ENCODE measurements around the gene TUBB1. TPM values are rescaled to one million over a fixed set of nuclear protein-coding genes. Genes with fewer than 3 reads are reported as not detected.

The TUBB1 gene
- total and polyA plus RNA-seq, 2 of the 13 experiments (the other 11 are each of a cell fraction or from before 2014, with no cell fraction given), result 0.11 to 57.6 TPM

DNA sequence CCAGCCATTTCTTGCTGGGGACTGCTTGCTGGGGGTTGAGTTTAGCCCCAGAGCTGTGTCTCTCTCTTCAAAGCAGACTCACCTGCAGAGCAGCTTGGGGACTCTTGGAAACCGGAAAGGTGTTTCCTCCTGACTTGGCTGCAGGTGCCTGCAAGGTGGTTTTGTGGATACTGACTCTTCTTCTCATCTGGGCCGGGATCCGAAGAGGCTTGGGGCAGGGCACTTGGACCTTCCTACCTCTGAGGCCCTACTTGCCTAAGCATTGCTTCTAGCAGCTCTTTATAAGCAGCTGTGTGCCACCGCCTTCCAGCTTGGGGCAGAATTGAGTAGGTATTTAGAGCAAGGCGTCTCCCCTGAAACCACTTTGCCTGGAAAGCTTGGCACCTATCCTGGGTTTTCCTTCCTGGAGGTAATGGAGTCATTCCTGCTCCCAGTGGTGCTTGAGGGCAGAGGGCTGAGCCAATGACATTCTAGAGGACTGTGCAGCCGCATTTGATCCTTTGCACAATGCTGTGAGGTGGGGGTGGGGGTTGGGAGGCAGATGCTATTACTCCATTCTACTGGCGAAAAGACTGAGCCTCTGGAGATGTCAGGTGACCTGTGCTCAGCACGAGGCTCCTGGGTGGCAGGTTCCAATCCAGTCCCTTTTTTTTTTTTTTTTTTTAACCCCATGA is 8.8 kb upstream of the TUBB1 start (continued):
- TF ChIP-seq NONO (IDR thresholded peaks at IDR 0.05), result no peak
- TF ChIP-seq NONO (CRISPR knock-in tag; conservative IDR thresholded peaks at IDR 0.05), result 0 out of 2 replicates have a peak, but pooled peaks have one; percentile 49
- TF ChIP-seq GPN1 (CRISPR knock-in tag; IDR thresholded peaks at IDR 0.05; ENCODE audit: borderline replicate concordance), result no peak

DNA sequence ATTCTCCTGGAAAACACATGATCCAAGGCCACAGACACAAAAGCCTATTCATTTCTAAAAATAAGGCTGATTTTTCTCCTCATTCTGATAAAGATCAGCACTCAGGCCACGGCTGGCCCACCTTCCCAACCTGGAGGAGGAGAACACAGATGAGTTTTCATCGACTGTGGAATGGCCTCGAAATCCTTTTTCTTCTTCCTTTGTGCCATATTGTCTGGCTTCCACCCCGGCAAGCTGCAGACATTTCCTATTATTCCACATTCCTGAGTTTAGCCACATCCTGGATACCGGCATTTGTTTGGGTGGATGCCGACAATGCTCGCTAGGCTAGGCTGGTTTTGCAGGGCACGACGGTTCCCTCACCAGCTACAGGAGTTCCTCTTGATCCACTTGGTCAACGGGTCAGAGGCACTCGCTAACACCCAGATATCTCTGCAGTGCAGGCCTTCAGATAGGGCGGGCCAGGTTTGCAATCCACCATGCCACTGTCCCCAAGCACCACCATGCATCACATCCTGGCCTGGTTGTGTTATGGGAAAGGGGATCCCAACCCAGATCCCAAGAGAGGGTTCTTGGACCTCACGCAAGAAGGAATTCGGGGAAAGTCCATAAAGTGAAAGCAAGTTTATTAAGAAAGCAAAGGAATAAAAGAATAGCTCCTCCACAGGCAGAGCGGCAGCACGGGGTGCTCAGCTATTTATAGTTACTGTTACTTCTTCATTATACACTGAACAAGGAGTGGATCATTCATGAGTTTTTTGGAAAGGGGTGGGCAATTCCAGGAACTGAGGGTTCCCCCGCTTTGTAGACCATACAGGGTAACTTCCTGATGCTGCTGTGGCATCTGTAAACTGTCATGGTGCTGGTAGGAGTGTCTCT is 8.0 kb upstream of the TUBB1 start:
- peak; percentile 78 for DNase-seq (ENCODE audit: low spot score)
- ATAC-seq, result peak; percentile 1; the same call in 1 of the 3 replicates
- TF ChIP-seq, protein P1, sequence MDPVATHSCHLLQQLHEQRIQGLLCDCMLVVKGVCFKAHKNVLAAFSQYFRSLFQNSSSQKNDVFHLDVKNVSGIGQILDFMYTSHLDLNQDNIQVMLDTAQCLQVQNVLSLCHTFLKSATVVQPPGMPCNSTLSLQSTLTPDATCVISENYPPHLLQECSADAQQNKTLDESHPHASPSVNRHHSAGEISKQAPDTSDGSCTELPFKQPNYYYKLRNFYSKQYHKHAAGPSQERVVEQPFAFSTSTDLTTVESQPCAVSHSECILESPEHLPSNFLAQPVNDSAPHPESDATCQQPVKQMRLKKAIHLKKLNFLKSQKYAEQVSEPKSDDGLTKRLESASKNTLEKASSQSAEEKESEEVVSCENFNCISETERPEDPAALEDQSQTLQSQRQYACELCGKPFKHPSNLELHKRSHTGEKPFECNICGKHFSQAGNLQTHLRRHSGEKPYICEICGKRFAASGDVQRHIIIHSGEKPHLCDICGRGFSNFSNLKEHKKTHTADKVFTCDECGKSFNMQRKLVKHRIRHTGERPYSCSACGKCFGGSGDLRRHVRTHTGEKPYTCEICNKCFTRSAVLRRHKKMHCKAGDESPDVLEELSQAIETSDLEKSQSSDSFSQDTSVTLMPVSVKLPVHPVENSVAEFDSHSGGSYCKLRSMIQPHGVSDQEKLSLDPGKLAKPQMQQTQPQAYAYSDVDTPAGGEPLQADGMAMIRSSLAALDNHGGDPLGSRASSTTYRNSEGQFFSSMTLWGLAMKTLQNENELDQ (CRISPR knock-in tag; IDR thresholded peaks at IDR 0.05; ENCODE audit: borderline replicate concordance), result no peak
- TF ChIP-seq PITX1 (CRISPR knock-in tag; IDR thresholded peaks at IDR 0.05) (0 out of 2 replicates have a peak, but pooled peaks have one; percentile 36), KLF9 (CRISPR knock-in tag; IDR thresholded peaks at IDR 0.05; ENCODE audit: low read depth) (no peak), KMT2A (CRISPR knock-in tag; IDR thresholded peaks at IDR 0.05) (0 out of 2 replicates have a peak, but pooled peaks have one; percentile 43), PRPF4 (IDR thresholded peaks at IDR 0.05; ENCODE audit: low read depth, low read length, poor library complexity, severe bottlenecking) (peak; percentile 28), KDM2A (CRISPR knock-in tag; IDR thresholded peaks at IDR 0.05; ENCODE audit: borderline replicate concordance, low read depth) (peak; percentile 55; the same call in 1 of the 2 replicates)
- TF ChIP-seq, protein P2, sequence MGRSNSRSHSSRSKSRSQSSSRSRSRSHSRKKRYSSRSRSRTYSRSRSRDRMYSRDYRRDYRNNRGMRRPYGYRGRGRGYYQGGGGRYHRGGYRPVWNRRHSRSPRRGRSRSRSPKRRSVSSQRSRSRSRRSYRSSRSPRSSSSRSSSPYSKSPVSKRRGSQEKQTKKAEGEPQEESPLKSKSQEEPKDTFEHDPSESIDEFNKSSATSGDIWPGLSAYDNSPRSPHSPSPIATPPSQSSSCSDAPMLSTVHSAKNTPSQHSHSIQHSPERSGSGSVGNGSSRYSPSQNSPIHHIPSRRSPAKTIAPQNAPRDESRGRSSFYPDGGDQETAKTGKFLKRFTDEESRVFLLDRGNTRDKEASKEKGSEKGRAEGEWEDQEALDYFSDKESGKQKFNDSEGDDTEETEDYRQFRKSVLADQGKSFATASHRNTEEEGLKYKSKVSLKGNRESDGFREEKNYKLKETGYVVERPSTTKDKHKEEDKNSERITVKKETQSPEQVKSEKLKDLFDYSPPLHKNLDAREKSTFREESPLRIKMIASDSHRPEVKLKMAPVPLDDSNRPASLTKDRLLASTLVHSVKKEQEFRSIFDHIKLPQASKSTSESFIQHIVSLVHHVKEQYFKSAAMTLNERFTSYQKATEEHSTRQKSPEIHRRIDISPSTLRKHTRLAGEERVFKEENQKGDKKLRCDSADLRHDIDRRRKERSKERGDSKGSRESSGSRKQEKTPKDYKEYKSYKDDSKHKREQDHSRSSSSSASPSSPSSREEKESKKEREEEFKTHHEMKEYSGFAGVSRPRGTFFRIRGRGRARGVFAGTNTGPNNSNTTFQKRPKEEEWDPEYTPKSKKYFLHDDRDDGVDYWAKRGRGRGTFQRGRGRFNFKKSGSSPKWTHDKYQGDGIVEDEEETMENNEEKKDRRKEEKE (IDR thresholded peaks at IDR 0.05), result no peak
- TF ChIP-seq, protein P3, sequence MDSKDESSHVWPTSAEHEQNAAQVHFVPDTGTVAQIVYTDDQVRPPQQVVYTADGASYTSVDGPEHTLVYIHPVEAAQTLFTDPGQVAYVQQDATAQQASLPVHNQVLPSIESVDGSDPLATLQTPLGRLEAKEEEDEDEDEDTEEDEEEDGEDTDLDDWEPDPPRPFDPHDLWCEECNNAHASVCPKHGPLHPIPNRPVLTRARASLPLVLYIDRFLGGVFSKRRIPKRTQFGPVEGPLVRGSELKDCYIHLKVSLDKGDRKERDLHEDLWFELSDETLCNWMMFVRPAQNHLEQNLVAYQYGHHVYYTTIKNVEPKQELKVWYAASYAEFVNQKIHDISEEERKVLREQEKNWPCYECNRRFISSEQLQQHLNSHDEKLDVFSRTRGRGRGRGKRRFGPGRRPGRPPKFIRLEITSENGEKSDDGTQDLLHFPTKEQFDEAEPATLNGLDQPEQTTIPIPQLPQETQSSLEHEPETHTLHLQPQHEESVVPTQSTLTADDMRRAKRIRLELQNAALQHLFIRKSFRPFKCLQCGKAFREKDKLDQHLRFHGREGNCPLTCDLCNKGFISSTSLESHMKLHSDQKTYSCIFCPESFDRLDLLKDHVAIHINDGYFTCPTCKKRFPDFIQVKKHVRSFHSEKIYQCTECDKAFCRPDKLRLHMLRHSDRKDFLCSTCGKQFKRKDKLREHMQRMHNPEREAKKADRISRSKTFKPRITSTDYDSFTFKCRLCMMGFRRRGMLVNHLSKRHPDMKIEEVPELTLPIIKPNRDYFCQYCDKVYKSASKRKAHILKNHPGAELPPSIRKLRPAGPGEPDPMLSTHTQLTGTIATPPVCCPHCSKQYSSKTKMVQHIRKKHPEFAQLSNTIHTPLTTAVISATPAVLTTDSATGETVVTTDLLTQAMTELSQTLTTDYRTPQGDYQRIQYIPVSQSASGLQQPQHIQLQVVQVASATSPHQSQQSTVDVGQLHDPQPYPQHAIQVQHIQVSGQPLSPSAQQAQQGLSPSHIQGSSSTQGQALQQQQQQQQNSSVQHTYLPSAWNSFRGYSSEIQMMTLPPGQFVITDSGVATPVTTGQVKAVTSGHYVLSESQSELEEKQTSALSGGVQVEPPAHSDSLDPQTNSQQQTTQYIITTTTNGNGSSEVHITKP (CRISPR knock-in tag; IDR thresholded peaks at IDR 0.05; ENCODE audit: low read depth), result peak; percentile 54

More for the DNA sequence above, 8.0 kb upstream of the TUBB1 start:
- H3K36me3 ChIP-seq (replicated peaks in 1 of 2; ENCODE audit: control insufficient read depth in 1 of 2, insufficient read depth in 2 of 2, low read length in 2 of 2), result no peaks in the 10 kb centered on the region
- in situ Hi-C loops (cut with HindIII; ENCODE audit: extremely low pct_ligation_motif_present, low pct_unique_long_range_greater_than_20kb), result no loop called here
- no peak for FAIRE-seq
- no TSS peak for BruUV-seq (replicated peaks)
- intact Hi-C loops (cut with micrococcal nuclease; ENCODE audit: unreplicated experiment), result no loop called here
- H4K20me1 ChIP-seq (ENCODE audit: insufficient read depth, low read length), result no peaks in the 10 kb centered on the region
- H3K9me3 ChIP-seq (ENCODE audit: low read length), result no peaks in the 10 kb centered on the region
- H3K27ac ChIP-seq (ENCODE audit: extremely low read length, insufficient read depth, low read length), result peak overlapping the region; percentile 12
- H3K4me2 ChIP-seq (ENCODE audit: low read depth, low read length), result peak overlapping the region; percentile 33
- no peak overlapping the region for H3K9ac ChIP-seq (ENCODE audit: insufficient read depth, low read depth, low read length)
- ChIA-PET POLR2A (interaction anchor here (0.9 to 3.9 kb wide), 3 partner anchors 13 to 21 kb away, joined by 3 to 19 read pairs (median 6); partner anchors contain the start of gene ATP5F1E), CTCF (ENCODE audit: low intra/inter-chr PET ratio, low total read pairs) (no interaction called here)
- H3K27me3 ChIP-seq (ENCODE audit: control insufficient read depth in 1 of 2, insufficient read depth in 2 of 2, low read length in 2 of 2), result no peaks in the 10 kb centered on the region
- no peak overlapping the region for H3K4me3 ChIP-seq (replicated peaks in 1 of 3; ENCODE audit: insufficient read depth in 1 of 3, low read depth in 2 of 3, low read length in 3 of 3)
- no peak overlapping the region for H2AFZ ChIP-seq (ENCODE audit: low read length)
- 72% methylated on average over 17 of the region's 17 CpGs for WGBS (ENCODE audit: low lambda C conversion rate)
- H3K79me2 ChIP-seq (ENCODE audit: insufficient read depth, low read length), result peaks cover 12% of the 10 kb centered on the region
- H3K4me1 ChIP-seq (ENCODE audit: insufficient read depth, low read length), result peaks cover 93% of the 10 kb centered on the region
